Stimulated activated naive CD8-positive, alpha-beta T cell treated with anti-CD3 and anti-CD28 coated beads, Interleukin-15, amount 100 ng/mL, for 72 hours (primary cell): ENCODE results near the gene CDT1.

ENCODE experiments used
- ATAC-seq: fragments of 150-1000 bp; cut with Tn5 transposase; 2 replicates; pipeline ENCODE4 v1.10.0; 2021; ENCODE audit warnings: mild to moderate bottlenecking, moderate library complexity
- DNase-seq, 2 donors: peaks; one replicate each; pipeline ENCODE4 v3.0.0; 2021 to 2022
- H3K27ac Mint-ChIP-seq, 2 donors: one replicate each; pipeline ENCODE4 v1.8.0; 2022; ENCODE audit warnings: mild to moderate bottlenecking in 2 of 2, mixed read lengths in 2 of 2, moderate library complexity in 2 of 2
- H3K27me3 Mint-ChIP-seq: one replicate; pipeline ENCODE4 v1.8.0; 2022; ENCODE audit warnings: mixed read lengths
- H3K4me1 Mint-ChIP-seq: one replicate; pipeline ENCODE4 v1.8.0; 2022; ENCODE audit warnings: mild to moderate bottlenecking, mixed read lengths
- H3K4me3 Mint-ChIP-seq, 2 donors: one replicate each; pipeline ENCODE4 v1.8.0; 2022; ENCODE audit warnings: mild to moderate bottlenecking in 2 of 2, mixed read lengths in 2 of 2, moderate library complexity in 1 of 2
- H3K9me3 Mint-ChIP-seq, 2 donors: one replicate each; pipeline ENCODE4 v1.8.0; 2022; ENCODE audit warnings: mixed read lengths in 2 of 2

Gene CDT1

DNA sequence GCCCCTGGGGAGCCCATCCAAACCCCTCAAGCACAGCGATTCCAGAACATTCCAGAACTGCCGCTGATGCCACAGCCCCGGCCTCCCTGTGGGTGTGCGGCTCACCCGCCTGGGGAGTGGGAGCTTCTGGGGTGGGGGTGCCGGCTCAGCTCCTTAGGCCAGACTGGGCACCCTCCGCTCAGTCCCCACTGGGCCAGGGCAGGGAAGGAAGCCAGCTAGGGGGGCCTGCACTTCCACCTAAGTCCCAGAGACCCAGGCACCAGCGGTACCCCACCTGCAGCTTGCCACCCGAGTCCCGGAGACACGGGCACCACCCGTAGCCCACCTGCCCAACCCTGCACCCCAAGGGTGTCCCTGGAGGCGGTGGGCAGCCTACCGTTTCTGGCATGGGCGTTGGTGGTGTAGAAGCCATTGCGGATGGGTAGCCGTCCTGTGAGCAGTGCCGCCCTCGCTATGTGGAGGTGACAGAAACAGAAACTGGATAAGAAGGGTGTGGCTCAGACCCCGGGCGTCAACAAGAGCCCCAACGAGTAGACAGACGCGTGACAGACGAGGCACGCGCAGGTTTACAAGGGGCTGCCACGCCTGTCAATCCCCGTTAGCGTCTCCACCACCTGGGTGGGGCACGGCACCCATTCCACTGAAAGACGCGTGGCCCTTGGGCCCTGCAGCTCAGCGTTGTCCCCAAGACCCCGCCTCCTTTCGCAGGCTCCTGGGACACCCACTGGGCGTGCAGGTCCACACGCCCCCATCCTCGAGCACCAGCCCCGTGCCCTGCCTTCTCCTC, 38.1 kb downstream of the CDT1 start:
- DNase-seq = no peak
- Mint-ChIP-seq H3K4me1 (no peaks in the 10 kb centered on the region), H3K27me3 (no peaks in the 10 kb centered on the region), H3K9me3 (no peaks in the 10 kb centered on the region), H3K4me3 (no peak overlapping the region), H3K27ac (peak overlapping the region in 1 of 2 donors; percentile 74)
- peak; percentile 31 for ATAC-seq

DNA sequence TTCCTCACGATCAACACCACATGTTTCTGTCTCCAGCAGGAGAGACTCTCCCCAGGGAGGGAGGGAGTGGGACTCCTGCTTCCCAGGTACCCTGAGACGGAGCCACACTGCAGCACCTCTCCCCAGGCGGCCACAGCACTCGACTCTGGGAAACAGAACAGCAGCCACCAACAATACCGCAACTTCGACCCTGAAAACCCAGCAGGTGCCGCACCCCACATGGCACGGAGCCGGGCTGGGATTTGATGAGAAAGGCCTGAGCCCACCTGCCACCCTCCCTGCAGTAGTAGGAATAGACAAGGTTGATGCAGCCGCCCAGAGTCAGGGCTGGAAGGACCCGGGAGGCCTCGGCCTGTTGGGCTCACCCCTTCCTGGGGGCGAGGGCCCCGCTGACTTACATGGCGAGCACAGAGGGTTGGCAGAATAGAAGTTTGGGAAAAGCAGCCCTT, 38.7 kb downstream of the CDT1 start:
- no peak for ATAC-seq
- no peak overlapping the region for H3K4me3 Mint-ChIP-seq

DNA sequence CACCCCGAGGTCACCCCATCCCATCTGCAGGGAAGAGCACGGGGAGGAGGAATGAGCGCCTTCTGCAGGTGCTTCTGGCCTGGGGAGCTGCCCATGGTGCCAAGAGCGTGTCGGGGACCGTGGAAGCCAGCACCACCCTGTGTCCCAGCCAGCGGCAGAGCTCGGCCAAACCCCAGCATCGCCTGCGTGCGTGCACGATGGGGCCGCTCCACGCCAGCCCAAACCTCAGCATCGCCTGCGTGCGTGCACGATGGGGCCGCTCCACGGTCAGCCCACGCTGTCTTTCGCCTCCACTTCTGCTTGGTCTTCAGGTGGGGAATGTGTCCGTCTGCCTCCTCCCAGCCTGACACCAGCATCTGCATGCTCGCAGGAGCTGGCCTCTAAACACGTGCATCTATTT, 39.2 kb downstream of the CDT1 start:
- Mint-ChIP-seq H3K27me3 (no peaks in the 10 kb centered on the region), H3K4me1 (no peaks in the 10 kb centered on the region), H3K9me3 (no peaks in the 10 kb centered on the region), H3K4me3 (no peak overlapping the region), H3K27ac (no peak overlapping the region)
- DNase-seq = no peak
- ATAC-seq = no peak

More for the DNA sequence above, 38.7 kb downstream of the CDT1 start:
- DNase-seq = no peak
- Mint-ChIP-seq H3K4me1 (no peaks in the 10 kb centered on the region), H3K27ac (no peak overlapping the region), H3K9me3 (no peaks in the 10 kb centered on the region), H3K27me3 (no peaks in the 10 kb centered on the region)

GRCh38 chr16:88843256-88843655, 39.7 kb downstream of the CDT1 start:
- no peak overlapping the region for H3K27ac Mint-ChIP-seq
- no peaks in the 10 kb centered on the region for H3K4me1 Mint-ChIP-seq
- DNase-seq = no peak
- no peaks in the 10 kb centered on the region for H3K9me3 Mint-ChIP-seq
- no peak overlapping the region for H3K4me3 Mint-ChIP-seq
- no peak for ATAC-seq
- H3K27me3 Mint-ChIP-seq = no peaks in the 10 kb centered on the region

GRCh38 chr16:88844419-88845036, 40.9 kb downstream of the CDT1 start:
- ATAC-seq (no peak), DNase-seq (no peak)
- Mint-ChIP-seq H3K27ac (no peak overlapping the region), H3K9me3 (no peaks in the 10 kb centered on the region), H3K4me3 (no peak overlapping the region), H3K4me1 (no peaks in the 10 kb centered on the region), H3K27me3 (no peaks in the 10 kb centered on the region)

DNA sequence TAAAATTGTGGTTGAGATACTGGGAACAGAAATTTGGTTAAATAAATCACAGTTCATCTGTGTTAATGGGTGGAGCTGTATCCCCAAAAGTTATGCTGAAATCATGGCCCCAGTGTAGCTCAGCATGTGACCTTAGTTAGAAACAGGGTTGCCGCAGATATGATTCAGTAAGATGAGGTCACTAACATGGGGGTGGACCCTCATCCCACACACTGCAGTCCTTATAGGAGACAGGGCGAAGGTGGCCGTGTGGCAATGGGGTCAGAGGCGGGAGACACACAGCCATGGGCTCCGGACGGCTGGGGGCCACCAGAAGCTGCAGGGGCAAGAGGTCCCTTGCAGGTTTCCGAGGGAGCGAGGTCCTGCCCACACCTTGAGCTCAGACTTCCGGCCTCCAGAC, 42.5 kb downstream of the CDT1 start:
- H3K4me3 Mint-ChIP-seq = no peak overlapping the region

GRCh38 chr16:88847654-88848053, 44.1 kb downstream of the CDT1 start:
- DNase-seq = no peak
- H3K4me1 Mint-ChIP-seq = no peaks in the 10 kb centered on the region
- H3K9me3 Mint-ChIP-seq = no peaks in the 10 kb centered on the region
- ATAC-seq = no peak
- no peak overlapping the region for H3K4me3 Mint-ChIP-seq
- no peaks in the 10 kb centered on the region for H3K27me3 Mint-ChIP-seq
- H3K27ac Mint-ChIP-seq = no peak overlapping the region

More for the DNA sequence above, 42.5 kb downstream of the CDT1 start:
- H3K27ac Mint-ChIP-seq = no peak overlapping the region
- no peaks in the 10 kb centered on the region for H3K27me3 Mint-ChIP-seq
- no peak for DNase-seq
- no peak for ATAC-seq
- no peaks in the 10 kb centered on the region for H3K9me3 Mint-ChIP-seq
- no peaks in the 10 kb centered on the region for H3K4me1 Mint-ChIP-seq

- Mint-ChIP-seq H3K4me3 (no peak overlapping the region), H3K9me3 (no peaks in the 10 kb centered on the region), H3K27ac (no peak overlapping the region), H3K27me3 (no peaks in the 10 kb centered on the region), H3K4me1 (no peaks in the 10 kb centered on the region)
- DNase-seq = no peak
- no peak for ATAC-seq
Measured at GRCh38 chr16:88848557-88848956, 45.0 kb downstream of the CDT1 start.

- ATAC-seq (no peak), DNase-seq (no peak)
- Mint-ChIP-seq H3K27ac (peak overlapping the region in 1 of 2 donors; percentile 12), H3K9me3 (no peaks in the 10 kb centered on the region), H3K27me3 (no peaks in the 10 kb centered on the region), H3K4me3 (no peak overlapping the region), H3K4me1 (peaks cover 19% of the 10 kb centered on the region)
Measured at GRCh38 chr16:88850531-88851199, 47.1 kb downstream of the CDT1 start.

DNA sequence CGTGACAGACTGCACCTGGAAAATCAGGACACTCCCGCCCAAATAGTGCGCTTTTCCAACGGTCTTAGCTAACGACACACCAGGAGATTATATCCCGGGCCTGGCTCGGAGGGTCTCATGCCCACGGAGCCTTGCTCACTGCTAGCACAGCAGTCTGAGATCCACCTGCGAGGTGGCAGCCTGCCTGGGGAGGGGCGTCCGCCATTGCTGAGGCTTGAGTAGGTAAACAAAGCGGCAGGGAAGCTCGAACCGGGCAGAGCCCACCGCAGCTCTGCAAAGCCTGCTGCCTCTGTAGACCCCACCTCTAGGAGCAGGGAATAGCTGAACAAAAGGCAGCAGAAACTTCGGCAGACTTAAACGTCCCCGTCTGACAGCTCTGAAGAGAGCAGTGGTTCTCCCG, 48.0 kb downstream of the CDT1 start:
- peaks cover 25% of the 10 kb centered on the region for H3K4me1 Mint-ChIP-seq
- no peak for DNase-seq
- H3K9me3 Mint-ChIP-seq = no peaks in the 10 kb centered on the region
- ATAC-seq = no peak
- H3K27ac Mint-ChIP-seq = no peak overlapping the region
- no peak overlapping the region for H3K4me3 Mint-ChIP-seq
- H3K27me3 Mint-ChIP-seq = no peaks in the 10 kb centered on the region

GRCh38 chr16:88853325-88853941, 49.8 kb downstream of the CDT1 start:
- no peak for DNase-seq
- no peak for ATAC-seq
- H3K27ac Mint-ChIP-seq = peak overlapping the region in 1 of 2 donors; percentile 12
- H3K4me3 Mint-ChIP-seq = no peak overlapping the region
- H3K4me1 Mint-ChIP-seq = peaks cover 35% of the 10 kb centered on the region
- no peaks in the 10 kb centered on the region for H3K9me3 Mint-ChIP-seq
- no peaks in the 10 kb centered on the region for H3K27me3 Mint-ChIP-seq

DNA sequence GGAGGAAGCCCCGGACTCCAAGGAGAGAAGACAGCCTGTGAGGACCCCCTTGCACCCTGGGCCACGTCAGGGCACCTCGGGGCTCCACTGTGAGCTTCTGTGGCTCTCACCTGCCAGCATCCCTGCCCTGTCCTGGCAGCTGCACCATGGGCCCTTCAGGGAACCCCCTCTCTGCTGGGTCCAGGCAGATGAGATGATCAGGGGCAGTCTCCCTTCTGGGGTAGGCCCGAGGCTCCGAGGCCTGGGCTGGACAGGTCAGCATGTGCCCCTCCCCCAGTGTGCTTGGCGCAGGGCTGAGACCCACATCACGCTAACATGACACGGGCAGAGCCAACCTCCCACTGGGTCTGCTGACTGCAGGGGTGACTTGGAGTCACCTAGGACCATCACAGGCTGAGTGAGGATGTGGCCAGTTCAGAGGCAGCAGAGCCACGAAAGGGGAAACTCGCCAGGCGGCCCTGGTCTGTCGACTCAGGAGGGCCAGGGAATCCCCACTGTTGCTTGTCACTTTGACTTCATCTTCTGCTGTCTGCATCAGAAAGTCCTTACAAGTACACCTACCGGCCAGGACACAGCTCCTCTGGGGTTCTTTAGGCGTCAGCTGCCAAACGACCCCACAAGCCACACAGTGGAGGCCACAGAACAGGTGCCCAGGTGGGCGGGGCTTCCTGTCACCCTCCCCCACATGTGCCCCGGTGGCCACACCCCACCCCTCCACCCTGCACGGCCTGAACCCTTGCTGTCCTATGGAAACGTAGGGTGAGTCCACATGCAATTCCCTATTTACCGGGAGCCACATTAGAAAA, 50.9 kb downstream of the CDT1 start:
- DNase-seq (peak; percentile 15 to 38), ATAC-seq (peak; percentile 48)
- H3K27me3 Mint-ChIP-seq = no peaks in the 10 kb centered on the region
- H3K9me3 Mint-ChIP-seq = no peaks in the 10 kb centered on the region
- H3K27ac Mint-ChIP-seq = no peak overlapping the region
- peak overlapping the region in 1 of 2 donors; percentile 33 for H3K4me3 Mint-ChIP-seq
- H3K4me1 Mint-ChIP-seq = peaks cover 39% of the 10 kb centered on the region

GRCh38 chr16:88855176-88855575, 51.6 kb downstream of the CDT1 start:
- DNase-seq = no peak
- no peak overlapping the region for H3K27ac Mint-ChIP-seq
- H3K4me1 Mint-ChIP-seq = peaks cover 39% of the 10 kb centered on the region
- peak overlapping the region; percentile 63 to 67 for H3K4me3 Mint-ChIP-seq
- ATAC-seq = no peak
- no peaks in the 10 kb centered on the region for H3K27me3 Mint-ChIP-seq
- H3K9me3 Mint-ChIP-seq = no peaks in the 10 kb centered on the region

- Mint-ChIP-seq H3K27me3 (no peaks in the 10 kb centered on the region), H3K9me3 (no peaks in the 10 kb centered on the region), H3K27ac (peak overlapping the region in 1 of 2 donors; percentile 6), H3K4me1 (peaks cover 39% of the 10 kb centered on the region), H3K4me3 (peak overlapping the region; percentile 76 to 83)
- ATAC-seq (no peak), DNase-seq (no peak)
Measured at GRCh38 chr16:88855736-88856121, 52.1 kb downstream of the CDT1 start.
